ENCODE measurements around the gene FCRL6. TPM values are rescaled to one million over a fixed set of nuclear protein-coding genes. Genes with fewer than 3 reads are reported as not detected.

The FCRL6 gene
- total RNA-seq, 1 experiment from 2014 or later, result not detected

DNA sequence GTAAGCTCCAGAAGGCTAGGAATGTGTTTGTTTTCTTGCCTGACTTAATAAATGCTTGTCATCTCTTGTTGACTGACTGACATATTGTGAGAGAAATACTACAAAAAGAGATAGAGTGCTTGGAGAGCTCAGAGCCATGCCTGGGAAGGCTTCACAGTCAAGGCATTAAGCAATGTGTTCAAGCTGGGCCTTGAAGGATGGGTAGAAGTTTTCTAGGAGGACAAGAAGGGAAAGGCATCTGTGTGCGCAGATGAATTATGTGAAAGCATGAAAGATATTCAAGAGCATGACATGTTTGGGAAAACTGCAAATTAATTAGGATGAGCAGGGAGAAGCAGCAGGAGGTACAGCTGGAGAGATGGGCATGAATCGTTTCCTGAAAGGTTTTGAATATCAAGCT, 30.1 kb downstream of the FCRL6 start:
- ChIA-PET POLR2A (no interaction called here), CTCF (interaction anchor here (1.1 kb wide), 1 partner anchor 61 kb away, joined by 3 read pairs; no protein-coding TSS in a partner anchor)
- Mint-ChIP-seq H3K27ac (ENCODE audit: unreplicated experiment) (no peak overlapping the region), H3K36me3 (ENCODE audit: insufficient read depth, unreplicated experiment) (no peaks in the 10 kb centered on the region), H3K27me3 (ENCODE audit: insufficient read depth, unreplicated experiment) (no peaks in the 10 kb centered on the region), H3K4me3 (ENCODE audit: unreplicated experiment) (no peak overlapping the region), H3K9me3 (ENCODE audit: unreplicated experiment) (no peaks in the 10 kb centered on the region), H3K4me1 (ENCODE audit: low read depth, unreplicated experiment) (peaks cover 7% of the 10 kb centered on the region)
- no peak for TF ChIP-seq CTCF (IDR thresholded peaks at IDR 0.05; ENCODE audit: insufficient read depth in 1 of 2, low read depth in 1 of 2, low read length in 1 of 2, severe bottlenecking in 1 of 2, unreplicated experiment in 1 of 2)
- Histone ChIP-seq H3K9me3 (no peaks in the 10 kb centered on the region), H3K4me3 (ENCODE audit: low read depth, low read length) (no peak overlapping the region), H3K4me1 (no peaks in the 10 kb centered on the region), H3K36me3 (ENCODE audit: control insufficient read depth, insufficient read depth, low read length) (no peaks in the 10 kb centered on the region), H3K27me3 (replicated peaks; ENCODE audit: control insufficient read depth, insufficient read depth, low read length) (no peaks in the 10 kb centered on the region)
- no peak for DNase-seq
- intact Hi-C loops (cut with micrococcal nuclease; ENCODE audit: unreplicated experiment), result no loop called here
- no TSS peak for BruUV-seq (replicated peaks)

- Histone ChIP-seq H3K36me3 (ENCODE audit: control insufficient read depth, insufficient read depth, low read length) (no peaks in the 10 kb centered on the region), H3K9me3 (no peaks in the 10 kb centered on the region), H3K4me3 (ENCODE audit: low read depth, low read length) (no peak overlapping the region), H3K27me3 (replicated peaks; ENCODE audit: control insufficient read depth, insufficient read depth, low read length) (no peaks in the 10 kb centered on the region), H3K4me1 (no peaks in the 10 kb centered on the region)
- no TSS peak for BruUV-seq (replicated peaks)
- H3K27me3 Mint-ChIP-seq (ENCODE audit: insufficient read depth, unreplicated experiment), result no peaks in the 10 kb centered on the region
- CTCF ChIA-PET, result interaction anchor here (1.3 kb wide), 1 partner anchor 57 kb away, joined by 3 read pairs; no protein-coding TSS in a partner anchor
- H3K4me1 Mint-ChIP-seq (ENCODE audit: low read depth, unreplicated experiment), result peaks cover 7% of the 10 kb centered on the region
- intact Hi-C loops (cut with micrococcal nuclease; ENCODE audit: unreplicated experiment), result loop anchor here (5.0 kb wide), 1 partner anchor 38 kb away; no protein-coding TSS in a partner anchor
- H3K4me3 Mint-ChIP-seq (ENCODE audit: unreplicated experiment), result no peak overlapping the region
- H3K36me3 Mint-ChIP-seq (ENCODE audit: insufficient read depth, unreplicated experiment), result no peaks in the 10 kb centered on the region
- no peak for TF ChIP-seq CTCF (IDR thresholded peaks at IDR 0.05; ENCODE audit: insufficient read depth in 1 of 2, low read depth in 1 of 2, low read length in 1 of 2, severe bottlenecking in 1 of 2, unreplicated experiment in 1 of 2)
- POLR2A ChIA-PET, result no interaction called here
- H3K9me3 Mint-ChIP-seq (ENCODE audit: unreplicated experiment), result no peaks in the 10 kb centered on the region
- no peak for DNase-seq
- no peak overlapping the region for H3K27ac Mint-ChIP-seq (ENCODE audit: unreplicated experiment)
Measured at GRCh38 chr1:159835356-159835755, 33.2 kb downstream of the FCRL6 start.

GRCh38 chr1:159835862-159836525, 33.8 kb downstream of the FCRL6 start:
- Histone ChIP-seq H3K9me3 (no peaks in the 10 kb centered on the region), H3K4me3 (ENCODE audit: low read depth, low read length) (no peak overlapping the region), H3K27me3 (replicated peaks; ENCODE audit: control insufficient read depth, insufficient read depth, low read length) (no peaks in the 10 kb centered on the region), H3K4me1 (no peaks in the 10 kb centered on the region), H3K36me3 (ENCODE audit: control insufficient read depth, insufficient read depth, low read length) (no peaks in the 10 kb centered on the region)
- H3K9me3 Mint-ChIP-seq (ENCODE audit: unreplicated experiment), result no peaks in the 10 kb centered on the region
- no peaks in the 10 kb centered on the region for H3K27me3 Mint-ChIP-seq (ENCODE audit: insufficient read depth, unreplicated experiment)
- H3K36me3 Mint-ChIP-seq (ENCODE audit: insufficient read depth, unreplicated experiment), result no peaks in the 10 kb centered on the region
- peaks cover 7% of the 10 kb centered on the region for H3K4me1 Mint-ChIP-seq (ENCODE audit: low read depth, unreplicated experiment)
- no peak for DNase-seq
- ChIA-PET POLR2A (no interaction called here), CTCF (interaction anchor here (0.6 to 1.3 kb wide), 5 partner anchors 10 to 170 kb away, joined by 3 to 7 read pairs (median 3); no protein-coding TSS in a partner anchor)
- H3K4me3 Mint-ChIP-seq (ENCODE audit: unreplicated experiment), result no peak overlapping the region
- no TSS peak for BruUV-seq (replicated peaks)
- no peak overlapping the region for H3K27ac Mint-ChIP-seq (ENCODE audit: unreplicated experiment)
- TF ChIP-seq CTCF (IDR thresholded peaks at IDR 0.05; ENCODE audit: insufficient read depth in 1 of 2, low read depth in 1 of 2, low read length in 1 of 2, severe bottlenecking in 1 of 2, unreplicated experiment in 1 of 2), result peak in 1 of 2 experiments; percentile 36
- intact Hi-C loops (cut with micrococcal nuclease; ENCODE audit: unreplicated experiment), result loop anchor here (1.0 to 5.0 kb wide), 3 partner anchors 39 to 171 kb away; no protein-coding TSS in a partner anchor

Measured in Caco-2 (cell line).